ENCODE data around the gene LY6G5C.

DNA sequence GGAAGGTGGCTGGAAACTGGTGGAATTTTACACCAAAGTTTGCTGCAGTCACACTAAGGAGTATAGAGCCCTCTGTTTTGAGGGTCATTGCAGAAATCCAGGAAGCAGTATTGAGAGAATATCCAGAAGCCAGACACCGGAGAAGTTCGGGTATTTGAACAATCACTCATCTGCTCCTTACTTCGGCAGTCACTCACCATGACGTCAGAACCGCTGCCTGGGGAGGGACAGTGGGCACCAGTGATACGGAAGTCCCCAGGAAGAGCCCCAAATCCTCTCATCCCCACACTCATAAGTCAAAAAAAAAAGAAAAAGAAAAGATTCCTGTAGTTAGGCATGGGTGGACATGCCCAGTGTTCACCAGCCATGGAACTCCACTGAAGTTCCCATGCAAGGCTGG lies 4.0 kb downstream of the LY6G5C start:
- TF ChIP-seq POLR2A (IDR thresholded peaks at IDR 0.05) (no peak), POLR2AphosphoS5 (IDR thresholded peaks at IDR 0.05) (no peak)
- TF ChIP-seq, protein P1, sequence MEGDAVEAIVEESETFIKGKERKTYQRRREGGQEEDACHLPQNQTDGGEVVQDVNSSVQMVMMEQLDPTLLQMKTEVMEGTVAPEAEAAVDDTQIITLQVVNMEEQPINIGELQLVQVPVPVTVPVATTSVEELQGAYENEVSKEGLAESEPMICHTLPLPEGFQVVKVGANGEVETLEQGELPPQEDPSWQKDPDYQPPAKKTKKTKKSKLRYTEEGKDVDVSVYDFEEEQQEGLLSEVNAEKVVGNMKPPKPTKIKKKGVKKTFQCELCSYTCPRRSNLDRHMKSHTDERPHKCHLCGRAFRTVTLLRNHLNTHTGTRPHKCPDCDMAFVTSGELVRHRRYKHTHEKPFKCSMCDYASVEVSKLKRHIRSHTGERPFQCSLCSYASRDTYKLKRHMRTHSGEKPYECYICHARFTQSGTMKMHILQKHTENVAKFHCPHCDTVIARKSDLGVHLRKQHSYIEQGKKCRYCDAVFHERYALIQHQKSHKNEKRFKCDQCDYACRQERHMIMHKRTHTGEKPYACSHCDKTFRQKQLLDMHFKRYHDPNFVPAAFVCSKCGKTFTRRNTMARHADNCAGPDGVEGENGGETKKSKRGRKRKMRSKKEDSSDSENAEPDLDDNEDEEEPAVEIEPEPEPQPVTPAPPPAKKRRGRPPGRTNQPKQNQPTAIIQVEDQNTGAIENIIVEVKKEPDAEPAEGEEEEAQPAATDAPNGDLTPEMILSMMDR (IDR thresholded peaks at IDR 0.05): no peak

All from sigmoid colon (tissue), 4 donors.